CD14-positive monocyte (primary cell): ENCODE results near the gene HMGN1. TPM values are rescaled to one million over a fixed set of nuclear protein-coding genes. Genes with fewer than 3 reads are reported as not detected.

ENCODE experiments used
- DNase-seq, 3 donors: peaks; one replicate each; pipeline ENCODE4 v3.0.0-alpha.2; 2011 to 2022
- H2AFZ ChIP-seq: 2 replicates; pipeline ENCODE4 v1.6.0; 2012; ENCODE audit warnings: mild to moderate bottlenecking, low read depth, low read length, inconsistent platforms; ENCODE audit not compliant: insufficient read depth, poor library complexity, severe bottlenecking
- H3K27ac ChIP-seq, 2 donors: 1 replicate in 1 of 2; 2 replicates in 1 of 2; pipeline ENCODE4 v1.5.1; 2012 to 2013; ENCODE audit warnings: low read length in 2 of 2, control low read depth in 1 of 2, inconsistent platforms in 1 of 2, low read depth in 1 of 2, mild to moderate bottlenecking in 1 of 2
- H3K27me3 ChIP-seq, 2 donors: one replicate each; pipeline versions ENCODE4 v1.6.0 to v1.6.1; 2011 to 2013; ENCODE audit warnings: low read length in 2 of 2; ENCODE audit not compliant: control insufficient read depth in 2 of 2, insufficient read depth in 2 of 2
- H3K36me3 ChIP-seq, 2 donors: replicated peaks in 1 of 2; 1 replicate in 1 of 2; 2 replicates in 1 of 2; pipeline versions ENCODE4 v1.5.1 to v1.6.1; 2012 to 2013; ENCODE audit warnings: low read length in 2 of 2, control low read depth in 1 of 2, inconsistent platforms in 1 of 2, mild to moderate bottlenecking in 1 of 2; ENCODE audit not compliant: insufficient read depth in 2 of 2, control insufficient read depth in 1 of 2
- H3K4me1 ChIP-seq, 2 donors: 1 replicate in 1 of 2; 2 replicates in 1 of 2; pipeline versions ENCODE4 v1.5.1 to v1.6.1; 2012 to 2013; ENCODE audit warnings: low read length in 2 of 2, control low read depth in 1 of 2, inconsistent platforms in 1 of 2, mild to moderate bottlenecking in 1 of 2, moderate library complexity in 1 of 2; ENCODE audit not compliant: insufficient read depth in 2 of 2, control insufficient read depth in 1 of 2
- H3K4me2 ChIP-seq: replicated peaks from 2 replicates; pipeline ENCODE3; 2012; ENCODE audit warnings: low read length, moderate library complexity, mild to moderate bottlenecking; ENCODE audit not compliant: poor library complexity, severe bottlenecking; ENCODE audit errors: extremely low read depth
- H3K4me3 ChIP-seq, 3 experiments: fragments of 200-600 bp in 1 of 3; sonication (generic) in 1 of 3; replicated peaks in 1 of 3; 1 replicate in 2 of 3; 2 replicates in 1 of 3; pipeline ENCODE4 v1.5.1; 2011 to 2013; ENCODE audit warnings: low read length in 3 of 3, mild to moderate bottlenecking in 3 of 3, control low read depth in 2 of 3, low read depth in 2 of 3, inconsistent platforms in 1 of 3, moderate library complexity in 1 of 3
- H3K79me2 ChIP-seq: 2 replicates; pipeline ENCODE4 v1.6.0; 2012; ENCODE audit warnings: mild to moderate bottlenecking, control low read depth, inconsistent platforms, low read length, moderate library complexity; ENCODE audit not compliant: insufficient read depth
- H3K9ac ChIP-seq: 2 replicates; pipeline ENCODE4 v1.6.0; 2017; ENCODE audit warnings: low read length, mild to moderate bottlenecking; ENCODE audit not compliant: insufficient read depth, poor library complexity, severe bottlenecking
- H3K9me3 ChIP-seq, 2 donors: replicated peaks in 1 of 2; 1 replicate in 1 of 2; 2 replicates in 1 of 2; pipeline versions ENCODE4 v1.5.1 to v1.6.1; 2012 to 2013; ENCODE audit warnings: low read length in 2 of 2, control low read depth in 1 of 2; ENCODE audit not compliant: control insufficient read depth in 1 of 2, insufficient read depth in 1 of 2
- H4K20me1 ChIP-seq: 2 replicates; pipeline ENCODE4 v1.6.0; 2012; ENCODE audit warnings: mild to moderate bottlenecking, low read length, control low read depth, moderate library complexity; ENCODE audit not compliant: insufficient read depth
- H3K27ac Mint-ChIP-seq, 7 donors: one replicate each; pipeline ENCODE4 v1.8.0; 2020; ENCODE audit warnings: mild to moderate bottlenecking in 7 of 7, mixed read lengths in 7 of 7, moderate library complexity in 6 of 7, inconsistent platforms in 2 of 7
- H3K27me3 Mint-ChIP-seq, 3 donors: one replicate each; pipeline ENCODE4 v1.8.0; 2021 to 2022; ENCODE audit warnings: low read depth in 3 of 3, mild to moderate bottlenecking in 3 of 3, mixed read lengths in 3 of 3, moderate library complexity in 3 of 3, inconsistent platforms in 1 of 3
- H3K36me3 Mint-ChIP-seq, 2 donors: one replicate each; pipeline ENCODE4 v1.8.0; 2020; ENCODE audit warnings: mixed read lengths in 2 of 2, inconsistent platforms in 1 of 2, mild to moderate bottlenecking in 1 of 2
- H3K4me1 Mint-ChIP-seq: one replicate; pipeline ENCODE4 v1.8.0; 2020; ENCODE audit warnings: mild to moderate bottlenecking, mixed read lengths
- H3K4me3 Mint-ChIP-seq, 2 donors: one replicate each; pipeline ENCODE4 v1.8.0; 2020; ENCODE audit warnings: mild to moderate bottlenecking in 2 of 2, mixed read lengths in 2 of 2, moderate library complexity in 1 of 2
- H3K9me3 Mint-ChIP-seq, 7 donors: one replicate each; pipeline ENCODE4 v1.8.0; 2020 to 2022; ENCODE audit warnings: mixed read lengths in 7 of 7, mild to moderate bottlenecking in 6 of 7, moderate library complexity in 6 of 7, inconsistent platforms in 2 of 7
- CTCF ChIP-seq: fragments of 200-600 bp; IDR thresholded peaks from one replicate; pipeline ENCODE4 v1.8.0; 2022; ENCODE audit warnings: antibody characterized with exemption, mild to moderate bottlenecking
- WGBS: methylation state at CpG from one replicate; pipeline ENCODE4 v1.1.5; 2013; ENCODE audit warnings: missing lambda C conversion rate; ENCODE audit not compliant: insufficient coverage; 5-methylcytosine and 5-hydroxymethylcytosine counted together
- intact Hi-C, 2 donors: fragments of 100-400 bp; cut with micrococcal nuclease; formaldehyde crosslinking; loops; one replicate each; pipeline versions ENCODE4 v1.15.0 to v1.15.1; 2023
- polyA plus RNA-seq, 3 donors: library from polyadenylated mRNA; depleted of rRNA in 1 of 3; unstranded in 2 of 3; stranded (reverse) in 1 of 3; fragments of 300-500 nt in 2 of 3; fragments of >200 nt in 1 of 3; fragmentation: Illumina TruSeq in 2 of 3; gene quantifications; 1 replicate in 2 of 3; 2 replicates in 1 of 3; pipeline ENCODE4 v1.2.3, GENCODE V29; 2012 to 2021

Gene HMGN1
- polyA plus RNA-seq, 3 donors, result 59.8 to 74.7 (median 72.7) TPM

- Histone ChIP-seq H3K79me2 (peaks cover 1% of the 10 kb centered on the region), H3K27me3 (no peaks in the 10 kb centered on the region), H3K4me2 (no peak overlapping the region), H3K27ac (no peak overlapping the region), H3K36me3 (no peaks in the 10 kb centered on the region), H4K20me1 (no peaks in the 10 kb centered on the region), H3K9me3 (no peaks in the 10 kb centered on the region), H2AFZ (no peak overlapping the region), H3K9ac (no peak overlapping the region), H3K4me1 (peaks cover 19 to 21% of the 10 kb centered on the region in 2 donors), H3K4me3 (no peak overlapping the region)
- H3K36me3 Mint-ChIP-seq, result no peaks in the 10 kb centered on the region
- no peak for TF ChIP-seq CTCF
- peaks cover 0 to 3% (median 0%) of the 10 kb centered on the region in 7 donors for H3K9me3 Mint-ChIP-seq
- peaks cover 24% of the 10 kb centered on the region for H3K4me1 Mint-ChIP-seq
- DNase-seq, result no peak
- no peak overlapping the region for H3K4me3 Mint-ChIP-seq
- intact Hi-C loops, result loop anchor here in 1 of 2 donors (10.0 kb wide), 1 partner anchor 125 kb away; the partner anchor contains the start of gene LCA5L
- peak overlapping the region in 1 of 7 donors; percentile 47 for H3K27ac Mint-ChIP-seq
- WGBS, result 96% methylated on average over 2 of the region's 3 CpGs
- H3K27me3 Mint-ChIP-seq, result peaks cover 0 to 2% (median 2%) of the 10 kb centered on the region in 3 donors
These were observed 29.0 kb downstream of the HMGN1 start for GRCh38 chr21:39319814-39320332.

GRCh38 chr21:39319251-39319756 lies 29.6 kb downstream of the HMGN1 start:
- Histone ChIP-seq H3K9me3 (no peaks in the 10 kb centered on the region), H3K79me2 (peaks cover 7% of the 10 kb centered on the region), H3K27me3 (no peaks in the 10 kb centered on the region), H4K20me1 (no peaks in the 10 kb centered on the region), H3K4me2 (no peak overlapping the region), H2AFZ (no peak overlapping the region), H3K4me1 (peaks cover 25 to 27% of the 10 kb centered on the region in 2 donors), H3K9ac (no peak overlapping the region), H3K27ac (no peak overlapping the region), H3K36me3 (no peaks in the 10 kb centered on the region), H3K4me3 (no peak overlapping the region)
- Mint-ChIP-seq H3K9me3 (peaks cover 0 to 3% (median 0%) of the 10 kb centered on the region in 7 donors), H3K36me3 (no peaks in the 10 kb centered on the region), H3K27me3 (peaks cover 0 to 2% (median 2%) of the 10 kb centered on the region in 3 donors), H3K4me3 (no peak overlapping the region), H3K27ac (peak overlapping the region in 2 of 7 donors; percentile 42 to 73), H3K4me1 (peaks cover 28% of the 10 kb centered on the region)
- intact Hi-C loops, result loop anchor here in 1 of 2 donors (10.0 kb wide), 1 partner anchor 125 kb away; the partner anchor contains the start of gene LCA5L
- no peak for TF ChIP-seq CTCF
- no peak for DNase-seq
- WGBS, result no CpG with 5 or more reads among the region's 6 CpGs
